Transverse colon (tissue), 4 donors: Measurements from ENCODE around the gene DMAP1. TPM values are rescaled to one million over a fixed set of nuclear protein-coding genes. Genes with fewer than 3 reads are reported as not detected.

Experiments
- DNase-seq: peaks from one replicate; pipeline ENCODE4 v3.0.0-alpha.2; 2019
- H3K27ac ChIP-seq, 4 donors: fragments of 200-600 bp; sonication (generic); 2 replicates each; pipeline ENCODE4 v1.5.1; 2016 to 2018; ENCODE audit warnings: inconsistent platforms in 4 of 4
- H3K27me3 ChIP-seq: fragments of 200-600 bp; sonication (generic); 2 replicates; pipeline ENCODE4 v1.5.1; 2017; ENCODE audit warnings: inconsistent platforms
- H3K36me3 ChIP-seq, 4 donors: fragments of 200-600 bp; sonication (generic); 2 replicates each; pipeline ENCODE4 v1.5.1; 2017 to 2019; ENCODE audit warnings: inconsistent platforms in 4 of 4
- H3K4me1 ChIP-seq, 4 donors: fragments of 200-600 bp; sonication (generic); 2 replicates each; pipeline ENCODE4 v1.5.1; 2017 to 2020; ENCODE audit warnings: inconsistent platforms in 4 of 4
- H3K4me3 ChIP-seq, 4 donors: fragments of 200-600 bp; sonication (generic); 1 replicate in 1 of 4; 2 replicates in 3 of 4; pipeline versions ENCODE4 v1.5.1 to v1.6.1; 2017 to 2019; ENCODE audit warnings: inconsistent platforms in 4 of 4
- H3K9me3 ChIP-seq, 2 donors: fragments of 200-600 bp; sonication (generic); 2 replicates each; pipeline ENCODE4 v1.5.1; 2017 to 2019; ENCODE audit warnings: inconsistent platforms in 2 of 2
- CTCF ChIP-seq, 5 experiments: fragments of 200-600 bp in 3 of 5; fragments of 450-650 bp in 2 of 5; sonication (generic) in 3 of 5; IDR thresholded peaks; 1 replicate in 2 of 5; 2 replicates in 3 of 5; pipeline ENCODE4 v1.5.1; 2016 to 2017; ENCODE audit warnings: antibody characterized with exemption in 5 of 5, inconsistent platforms in 3 of 5, mild to moderate bottlenecking in 2 of 5, moderate library complexity in 1 of 5
- EP300 ChIP-seq: sonication (generic); formaldehyde crosslinking; IDR thresholded peaks from one replicate; pipeline ENCODE4 v1.6.1; 2017; ENCODE audit warnings: antibody characterized with exemption, low read depth
- POLR2A ChIP-seq: fragments of 450-650 bp; IDR thresholded peaks from one replicate; pipeline ENCODE4 v1.6.1; 2016; ENCODE audit warnings: antibody characterized with exemption, mild to moderate bottlenecking, moderate library complexity
- POLR2AphosphoS5 ChIP-seq, 3 donors: sonication (generic); formaldehyde crosslinking; IDR thresholded peaks; one replicate each; pipeline ENCODE4 v1.6.1; 2016; ENCODE audit warnings: antibody characterized with exemption in 3 of 3
- WGBS, 2 donors: methylation state at CpG; one replicate each; pipeline ENCODE4 v1.1.5; 2018; ENCODE audit warnings: low coverage in 1 of 2; 5-methylcytosine and 5-hydroxymethylcytosine counted together
- in situ Hi-C, 4 donors: fragments of 200-750 bp; cut with MboI; loops; one replicate each; pipeline versions ENCODE4 v1.15.0 to v1.15.1; 2017; ENCODE audit warnings: low sequenced_read_pairs in 3 of 4, low pct_ligation_motif_present in 1 of 4, low pct_unique_long_range_greater_than_20kb in 1 of 4
- intact Hi-C: fragments of 100-400 bp; cut with DNase I; formaldehyde crosslinking; loops from one replicate; pipeline ENCODE4 v1.15.1; 2023; ENCODE audit warnings: low total_unique reads
- small RNA-seq, 4 donors: library from RNA; depleted of rRNA; stranded (forward); fragments of <200 nt; gene quantifications; one replicate each; pipeline ENCODE3, GENCODE V24; 2016
- total RNA-seq, 4 donors: library from RNA; depleted of rRNA; stranded (reverse); fragments of >200 nt; gene quantifications; one replicate each; pipeline ENCODE4 v1.1.0, GENCODE V29; 2016

Gene DMAP1
- total RNA-seq, 4 donors from 2014 or later, result 57.8 to 130 (median 93.6) TPM

- Histone ChIP-seq H3K4me1 (peaks cover 7 to 93% (median 72%) of the 10 kb centered on the region in 4 donors), H3K27ac (peak overlapping the region in 3 of 4 donors; percentile 14 to 85 (median 80)), H3K4me3 (no peak overlapping the region), H3K36me3 (no peaks in the 10 kb centered on the region), H3K9me3 (no peaks in the 10 kb centered on the region), H3K27me3 (no peaks in the 10 kb centered on the region)
- in situ Hi-C loops, result no loop called here
- intact Hi-C loops, result no loop called here
- WGBS, 2 donors, result 95 to 96% methylated on average over 4 to 11 of the region's 11 CpGs
- TF ChIP-seq EP300, result no peak
- no peak for TF ChIP-seq CTCF (IDR thresholded peaks at IDR 0.05)
- no peak for TF ChIP-seq POLR2AphosphoS5 (IDR thresholded peaks at IDR 0.05)
- TF ChIP-seq POLR2A, result no peak
- DNase-seq, result no peak
Observed at GRCh38 chr1:44264451-44264771, 51.1 kb downstream of the DMAP1 start.

GRCh38 chr1:44265656-44266358 is 52.5 kb downstream of the DMAP1 start:
- peaks cover 7 to 94% (median 77%) of the 10 kb centered on the region in 4 donors for H3K4me1 ChIP-seq
- intact Hi-C loops (no loop called here), in situ Hi-C loops (no loop called here)
- WGBS, 2 donors, result 76 to 94% methylated on average over 1 of the region's 1 CpG
- H3K9me3 ChIP-seq, result no peaks in the 10 kb centered on the region
- no peak for DNase-seq
- H3K36me3 ChIP-seq, result no peaks in the 10 kb centered on the region
- H3K27ac ChIP-seq, result peak overlapping the region; percentile 78 to 85 (median 82)
- TF ChIP-seq EP300 (no peak), POLR2AphosphoS5 (IDR thresholded peaks at IDR 0.05) (no peak)
- no peak overlapping the region for H3K4me3 ChIP-seq
- H3K27me3 ChIP-seq, result no peaks in the 10 kb centered on the region

GRCh38 chr1:44266400-44267344 is 53.4 kb downstream of the DMAP1 start:
- Histone ChIP-seq H3K9me3 (no peaks in the 10 kb centered on the region), H3K4me3 (no peak overlapping the region), H3K27ac (peak overlapping the region; percentile 78 to 85 (median 82)), H3K27me3 (no peaks in the 10 kb centered on the region), H3K4me1 (peaks cover 7 to 96% (median 80%) of the 10 kb centered on the region in 4 donors), H3K36me3 (no peaks in the 10 kb centered on the region)
- in situ Hi-C loops (no loop called here), intact Hi-C loops (no loop called here)
- WGBS, 2 donors, result 50 to 51% methylated on average over 2 to 6 of the region's 6 CpGs
- TF ChIP-seq POLR2AphosphoS5 (IDR thresholded peaks at IDR 0.05), result peak in 1 of 3 donors; percentile 64
- TF ChIP-seq EP300, result no peak
- TF ChIP-seq POLR2A, result no peak
- peak; percentile 66 for DNase-seq

- no peaks in the 10 kb centered on the region for H3K36me3 ChIP-seq
- peaks cover 1 to 96% (median 80%) of the 10 kb centered on the region in 4 donors for H3K4me1 ChIP-seq
- H3K4me3 ChIP-seq, result no peak overlapping the region
- H3K9me3 ChIP-seq, result no peaks in the 10 kb centered on the region
- peak; percentile 62 for TF ChIP-seq EP300
- peak in 2 of 3 donors; percentile 56 to 72 for TF ChIP-seq POLR2AphosphoS5 (IDR thresholded peaks at IDR 0.05)
- TF ChIP-seq POLR2A, result no peak
- peak in 1 of 5 experiments; percentile 13 for TF ChIP-seq CTCF (IDR thresholded peaks at IDR 0.05)
- DNase-seq, result peak; percentile 91
- intact Hi-C loops (no loop called here), in situ Hi-C loops (no loop called here)
- no peaks in the 10 kb centered on the region for H3K27me3 ChIP-seq
- 42 to 46% methylated on average over 2 to 4 of the region's 5 CpGs for WGBS, 2 donors
- H3K27ac ChIP-seq, result peak overlapping the region; percentile 78 to 85 (median 82)
Observed at GRCh38 chr1:44267438-44267837, 54.2 kb downstream of the DMAP1 start.

- H3K27me3 ChIP-seq, result no peaks in the 10 kb centered on the region
- WGBS, 2 donors, result 100% methylated on average over 1 of the region's 1 CpG
- in situ Hi-C loops, result no loop called here
- TF ChIP-seq POLR2A (no peak), EP300 (no peak)
- peak overlapping the region; percentile 73 to 83 (median 76) for H3K27ac ChIP-seq
- peaks cover 0 to 96% (median 78%) of the 10 kb centered on the region in 4 donors for H3K4me1 ChIP-seq
- DNase-seq, result no peak
- H3K4me3 ChIP-seq, result no peak overlapping the region
- H3K9me3 ChIP-seq, result no peaks in the 10 kb centered on the region
- H3K36me3 ChIP-seq, result no peaks in the 10 kb centered on the region
- intact Hi-C loops, result no loop called here
Observed at GRCh38 chr1:44268054-44268453, 54.8 kb downstream of the DMAP1 start.

Small RNA genes within 50 kb of the gene (small RNA-seq; reads per million reads assigned to genes)
- 0 reads per million in 4 donors for gene AL035417.1

Other genes with a start within 250 kb of the DMAP1 start
- gene DPH2, start 243.5 kb upstream of the DMAP1 start, total RNA-seq, result 10 to 100 TPM; 13.1 to 29.4 (median 17.1) TPM
- gene ATP6V0B, start 238.5 kb upstream of the DMAP1 start, total RNA-seq, result 100 to 1,000 TPM in 2 of 4 donors, 10 to 100 TPM in 2; 29.2 to 203 (median 97.9) TPM
- 10 to 100 TPM; 16.5 to 19.5 (median 18.6) TPM for gene B4GALT2, start 234.3 kb upstream of the DMAP1 start, total RNA-seq
- gene CCDC24, start 221.9 kb upstream of the DMAP1 start, total RNA-seq, result 10 to 100 TPM; 13.8 to 22.0 (median 17.6) TPM
- gene SLC6A9, start 182.0 kb upstream of the DMAP1 start, total RNA-seq, result 10 to 100 TPM; 22.4 to 31.8 (median 29.5) TPM
- not detected for gene KLF17, start 94.7 kb upstream of the DMAP1 start, total RNA-seq
- not detected for gene KLF18, start 71.8 kb upstream of the DMAP1 start, total RNA-seq
- gene ERI3, start 141.8 kb downstream of the DMAP1 start, total RNA-seq, result 10 to 100 TPM; 11.2 to 30.4 (median 20.8) TPM
- 100 to 1,000 TPM in 2 of 4 donors, 10 to 100 TPM in 2; 45.8 to 169 (median 89.4) TPM for gene RNF220, start 191.8 kb downstream of the DMAP1 start, total RNA-seq